ENCODE results near the gene TOX3.

Gene TOX3

GRCh38 chr16:52460639-52461178, 86.2 kb downstream of the TOX3 start:
- in situ Hi-C loops (cut with MboI; ENCODE audit: low sequenced_read_pairs), result no loop called here

GRCh38 chr16:52456368-52456767, 90.6 kb downstream of the TOX3 start:
- in situ Hi-C loops (cut with MboI; ENCODE audit: low sequenced_read_pairs), result no loop called here

GRCh38 chr16:52455549-52456277, 91.2 kb downstream of the TOX3 start:
- in situ Hi-C loops (cut with MboI; ENCODE audit: low sequenced_read_pairs), result no loop called here

- in situ Hi-C loops (cut with MboI; ENCODE audit: low sequenced_read_pairs), result no loop called here
Measured at GRCh38 chr16:52453644-52454043, 93.3 kb downstream of the TOX3 start.

- in situ Hi-C loops (cut with MboI; ENCODE audit: low sequenced_read_pairs), result no loop called here
Measured at GRCh38 chr16:52451971-52452421, 94.9 kb downstream of the TOX3 start.

- in situ Hi-C loops (cut with MboI; ENCODE audit: low sequenced_read_pairs), result no loop called here
Measured at GRCh38 chr16:52450916-52451315, 96.0 kb downstream of the TOX3 start.

- in situ Hi-C loops (cut with MboI; ENCODE audit: low sequenced_read_pairs), result no loop called here
Measured at GRCh38 chr16:52450241-52450640, 96.7 kb downstream of the TOX3 start.

GRCh38 chr16:52446080-52446479, 100.9 kb downstream of the TOX3 start:
- in situ Hi-C loops (cut with MboI; ENCODE audit: low sequenced_read_pairs), result no loop called here

GRCh38 chr16:52441886-52442285, 105.1 kb downstream of the TOX3 start:
- in situ Hi-C loops (cut with MboI; ENCODE audit: low sequenced_read_pairs), result no loop called here

- in situ Hi-C loops (cut with MboI; ENCODE audit: low sequenced_read_pairs), result no loop called here
Measured at GRCh38 chr16:52440248-52440647, 106.7 kb downstream of the TOX3 start.

GRCh38 chr16:52439750-52440149, 107.2 kb downstream of the TOX3 start:
- in situ Hi-C loops (cut with MboI; ENCODE audit: low sequenced_read_pairs), result no loop called here

GRCh38 chr16:52439171-52439701, 107.7 kb downstream of the TOX3 start:
- in situ Hi-C loops (cut with MboI; ENCODE audit: low sequenced_read_pairs), result no loop called here

GRCh38 chr16:52437277-52437670, 109.7 kb downstream of the TOX3 start:
- in situ Hi-C loops (cut with MboI; ENCODE audit: low sequenced_read_pairs), result no loop called here

- in situ Hi-C loops (cut with MboI; ENCODE audit: low sequenced_read_pairs), result no loop called here
Measured at GRCh38 chr16:52436339-52437276, 110.3 kb downstream of the TOX3 start.

- in situ Hi-C loops (cut with MboI; ENCODE audit: low sequenced_read_pairs), result no loop called here
Measured at GRCh38 chr16:52434224-52434623, 112.7 kb downstream of the TOX3 start.

GRCh38 chr16:52433643-52434042, 113.3 kb downstream of the TOX3 start:
- in situ Hi-C loops (cut with MboI; ENCODE audit: low sequenced_read_pairs), result no loop called here

- in situ Hi-C loops (cut with MboI; ENCODE audit: low sequenced_read_pairs), result no loop called here
Measured at GRCh38 chr16:52424591-52424990, 122.4 kb downstream of the TOX3 start.

- in situ Hi-C loops (cut with MboI; ENCODE audit: low sequenced_read_pairs), result no loop called here
Measured at GRCh38 chr16:52422307-52422706, 124.6 kb downstream of the TOX3 start.

GRCh38 chr16:52418201-52418600, 128.7 kb downstream of the TOX3 start:
- in situ Hi-C loops (cut with MboI; ENCODE audit: low sequenced_read_pairs), result no loop called here

GRCh38 chr16:52416888-52417287, 130.1 kb downstream of the TOX3 start:
- in situ Hi-C loops (cut with MboI; ENCODE audit: low sequenced_read_pairs), result no loop called here

- in situ Hi-C loops (cut with MboI; ENCODE audit: low sequenced_read_pairs), result no loop called here
Measured at GRCh38 chr16:52411011-52411410, 135.9 kb downstream of the TOX3 start.

All from HL-60/S4 treated with phorbol 12-myristate 13-acetate at 8.2 ng/mL for 4 days and 3 days (cell line).